22Rv1 (cell line): ENCODE results near the gene CLIP4.

ENCODE experiments used
- H3K27ac ChIP-seq: fragments of 450-650 bp; 2 replicates; pipeline ENCODE4 v1.5.1; 2017
- CTCF ChIP-seq: fragments of 450-650 bp; IDR thresholded peaks from 2 replicates; pipeline ENCODE4 v1.5.1; 2017; ENCODE audit warnings: mild to moderate bottlenecking
- ZFX ChIP-seq: fragments of 450-650 bp; IDR thresholded peaks from 2 replicates; pipeline ENCODE4 v1.6.1; 2017; ENCODE audit warnings: antibody characterized with exemption, borderline replicate concordance

Gene CLIP4

DNA sequence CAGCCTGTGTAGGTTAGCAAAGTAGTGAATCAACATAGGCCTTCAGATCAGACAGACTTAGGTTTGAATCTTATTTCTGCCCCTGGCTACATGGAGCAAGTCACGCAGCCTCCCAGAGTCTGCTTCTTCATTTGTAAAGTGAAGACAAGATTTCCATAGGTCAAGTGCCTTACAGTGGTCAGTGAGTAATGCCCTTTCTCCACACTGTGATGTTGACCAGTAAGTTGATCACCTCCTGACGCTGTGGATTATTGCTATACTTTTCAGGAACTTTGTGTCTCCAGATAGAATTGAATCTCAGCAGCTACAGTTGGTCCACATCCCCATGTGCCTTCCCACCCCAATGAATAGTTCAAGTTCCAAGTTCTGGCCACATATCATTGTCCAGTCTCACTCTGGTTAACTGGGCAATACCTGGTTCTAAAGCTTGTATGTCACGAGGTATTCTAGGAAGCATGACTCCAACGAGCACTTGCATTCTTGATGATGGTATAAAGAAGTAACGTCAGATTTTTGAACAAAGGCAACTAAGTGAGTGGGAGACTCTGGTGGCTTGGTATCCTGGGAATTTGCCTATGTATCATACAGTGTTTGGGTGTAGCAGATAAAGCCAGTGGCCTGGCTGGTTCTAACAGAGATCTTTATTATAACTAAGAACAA lies 2.1 kb upstream of the CLIP4 start:
- no peak for TF ChIP-seq ZFX
- no peak for TF ChIP-seq CTCF
- no peak overlapping the region for H3K27ac ChIP-seq

DNA sequence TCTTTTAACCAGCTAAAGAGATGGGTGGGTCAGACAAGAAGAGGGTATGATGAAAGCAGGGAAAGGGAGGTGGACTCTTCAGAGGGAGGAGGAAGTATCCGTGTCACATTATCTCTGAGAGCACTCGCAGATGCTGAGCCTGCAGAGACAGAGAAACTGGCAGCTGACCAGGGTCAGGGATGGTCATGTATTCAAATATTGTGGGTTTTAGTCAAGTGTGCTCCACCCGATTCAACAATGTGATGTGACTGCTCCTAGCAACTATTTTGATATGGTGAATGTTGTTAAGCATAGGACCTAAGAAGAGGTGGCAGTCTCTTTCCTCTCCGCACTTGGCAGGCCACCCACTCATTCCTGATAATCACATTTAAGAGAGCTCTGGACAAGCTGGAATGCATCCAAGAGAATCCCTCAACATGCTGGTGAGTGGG lies 1.3 kb upstream of the CLIP4 start:
- TF ChIP-seq ZFX (no peak), CTCF (no peak)
- H3K27ac ChIP-seq, result no peak overlapping the region

- TF ChIP-seq CTCF, result no peak
- TF ChIP-seq ZFX, result no peak
- no peak overlapping the region for H3K27ac ChIP-seq
These were observed 649 bp upstream of the CLIP4 start for GRCh38 chr2:29114586-29114945.

GRCh38 chr2:29115797-29116781 lies 874 bp downstream of the CLIP4 start:
- TF ChIP-seq CTCF (no peak), ZFX (no peak)
- peak overlapping the region; percentile 63 for H3K27ac ChIP-seq

DNA sequence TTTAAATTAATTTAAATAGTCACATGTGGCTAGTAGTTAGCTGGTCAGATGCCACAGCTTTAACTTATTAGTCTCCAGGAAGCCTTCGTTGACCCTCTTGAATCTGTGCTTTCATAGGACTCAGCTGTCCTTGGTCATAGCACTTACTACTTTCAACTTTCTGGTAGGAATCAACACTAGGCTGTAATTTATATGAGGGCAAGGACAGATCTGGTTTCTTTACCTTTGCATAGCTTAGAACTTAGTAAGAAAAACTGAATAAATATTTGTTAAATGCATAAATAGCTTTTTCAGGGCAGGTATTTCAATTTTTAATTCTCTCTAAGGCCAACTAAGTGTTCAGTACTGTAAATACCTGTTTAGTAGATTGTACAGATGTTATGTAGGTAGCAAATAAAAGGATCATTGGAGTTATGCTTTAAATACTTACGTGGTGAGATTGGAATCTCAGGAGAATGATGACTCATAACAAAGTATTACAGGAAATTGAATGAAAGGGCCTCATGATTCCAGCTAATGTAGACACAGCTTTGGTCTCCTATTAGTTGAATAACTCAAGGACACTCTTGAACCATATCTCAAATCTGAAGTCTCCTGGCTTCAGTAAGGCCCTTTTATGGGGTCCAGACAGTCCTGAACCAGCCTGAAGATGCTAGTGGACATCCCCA lies 2.6 kb downstream of the CLIP4 start:
- TF ChIP-seq CTCF (no peak), ZFX (no peak)
- no peak overlapping the region for H3K27ac ChIP-seq

DNA sequence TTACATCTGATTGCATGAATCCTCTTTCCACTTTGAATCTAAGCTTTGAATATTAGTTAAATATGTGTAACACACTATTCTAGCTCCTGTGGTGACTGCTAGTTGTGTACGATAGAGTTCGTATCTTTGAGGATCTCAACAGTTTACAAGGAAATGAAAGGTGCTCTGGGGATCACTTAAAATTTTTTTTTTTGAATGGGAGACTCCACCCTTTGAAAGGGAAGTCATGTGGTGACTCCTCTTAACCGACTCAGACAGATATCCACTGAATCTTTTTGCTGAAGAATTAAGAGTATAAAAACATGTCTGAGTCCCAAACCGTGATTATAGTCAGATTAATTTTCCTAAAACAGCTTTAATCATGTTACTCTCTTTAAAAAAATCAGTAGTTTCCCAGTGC lies 4.0 kb downstream of the CLIP4 start:
- no peak overlapping the region for H3K27ac ChIP-seq
- TF ChIP-seq ZFX (no peak), CTCF (no peak)
